GM12878 (cell line): ENCODE results near the gene NCAM1.

Source experiments
- CREB1 ChIP-seq: IDR thresholded peaks from 2 replicates; pipeline ENCODE4 v1.6.1; 2012; ENCODE audit warnings: low read depth, mild to moderate bottlenecking, inconsistent platforms
- CTCF ChIP-seq, 3 experiments: IDR thresholded peaks in 2 of 3; conservative IDR thresholded peaks in 1 of 3; 2 replicates each; pipeline ENCODE4 v1.5.1; 2011; ENCODE audit warnings: low read depth in 3 of 3, low read length in 3 of 3, mild to moderate bottlenecking in 3 of 3, control low read depth in 2 of 3, moderate library complexity in 2 of 3, inconsistent platforms in 1 of 3, mixed read lengths in 1 of 3; ENCODE audit not compliant: control insufficient read depth in 2 of 3, insufficient read depth in 1 of 3; ENCODE audit errors: extremely low read depth in 1 of 3
- EP300 ChIP-seq, 2 experiments: fragments of 150-350 bp in 1 of 2; IDR thresholded peaks; 2 replicates each; pipeline ENCODE4 v1.6.1; 2011 to 2012; ENCODE audit warnings: low read depth in 2 of 2, low read length in 2 of 2, borderline replicate concordance in 1 of 2, improper control_type of control experiment in 1 of 2, inconsistent platforms in 1 of 2; ENCODE audit not compliant: control insufficient read depth in 1 of 2
- EZH2 ChIP-seq: IDR thresholded peaks from 2 replicates; pipeline ENCODE4 v1.6.1; 2012; ENCODE audit warnings: low read depth, mild to moderate bottlenecking, control low read depth, inconsistent platforms, low read length, borderline replicate concordance; ENCODE audit not compliant: control insufficient read depth
- MAX ChIP-seq: IDR thresholded peaks from 2 replicates; pipeline ENCODE4 v1.6.1; 2012; ENCODE audit warnings: low read depth, low read length, improper control_type of control experiment
- MLLT1 ChIP-seq: fragments of 450-650 bp; IDR thresholded peaks from 2 replicates; pipeline ENCODE4 v1.6.1; 2016; ENCODE audit warnings: mild to moderate bottlenecking
- RCOR1 ChIP-seq: conservative IDR thresholded peaks from 2 replicates; pipeline ENCODE4 v1.6.1; 2012; ENCODE audit warnings: low read depth, low read length, improper control_type of control experiment
- SMAD1 ChIP-seq: fragments of 450-650 bp; IDR thresholded peaks from 2 replicates; pipeline ENCODE4 v1.6.1; 2018; ENCODE audit warnings: mild to moderate bottlenecking, low read depth; ENCODE audit not compliant: partially characterized antibody
- SREBF2 ChIP-seq: IDR thresholded peaks from 2 replicates; pipeline ENCODE4 v1.6.1; 2012; ENCODE audit warnings: mild to moderate bottlenecking, low read length
- SRF ChIP-seq, 2 experiments: IDR thresholded peaks; 2 replicates each; pipeline ENCODE4 v1.6.1; 2011; ENCODE audit warnings: low read depth in 2 of 2, low read length in 2 of 2, mild to moderate bottlenecking in 1 of 2, moderate library complexity in 1 of 2
- ZNF24 ChIP-seq: fragments of 450-650 bp; IDR thresholded peaks from 2 replicates; pipeline ENCODE4 v1.6.1; 2017; ENCODE audit warnings: antibody characterized with exemption, mild to moderate bottlenecking
- ZNF384 ChIP-seq: IDR thresholded peaks from 2 replicates; pipeline ENCODE4 v1.6.1; 2012; ENCODE audit warnings: low read depth, mild to moderate bottlenecking, low read length, improper control_type of control experiment, borderline replicate concordance

- TF ChIP-seq CREB1, result no peak
- no peak for TF ChIP-seq SMAD1
- TF ChIP-seq EP300 (IDR thresholded peaks at IDR 0.05; ENCODE audit: borderline replicate concordance in 1 of 2, control insufficient read depth in 1 of 2, low read depth in 2 of 2, low read length in 2 of 2), result no peak
- TF ChIP-seq CTCF (IDR thresholded peaks at IDR 0.05 in 2 of 3, conservative IDR thresholded peaks at IDR 0.05 in 1 of 3; ENCODE audit: control insufficient read depth in 2 of 3, extremely low read depth in 1 of 3, insufficient read depth in 1 of 3, low read depth in 3 of 3, low read length in 3 of 3), result no peak
- no peak for TF ChIP-seq MLLT1
- TF ChIP-seq ZNF384, result no peak
- TF ChIP-seq ZNF24, result no peak
- no peak for TF ChIP-seq SRF (IDR thresholded peaks at IDR 0.05; ENCODE audit: low read depth in 2 of 2, low read length in 2 of 2)
- TF ChIP-seq MAX, result no peak
- no peak for TF ChIP-seq EZH2
- no peak for TF ChIP-seq SREBF2
- TF ChIP-seq RCOR1, result no peak
Measured at GRCh38 chr11:112925516-112926310, 35.5 kb upstream of the NCAM1 start.
